Measurements from ENCODE around the gene MYO18B. TPM values are rescaled to one million over a fixed set of nuclear protein-coding genes. Genes with fewer than 3 reads are reported as not detected.
"Not testable (repeated sequence)": the region's sequence is repeated elsewhere in the genome, so short reads cannot be mapped to it uniquely, and the experiment has no call there.

The MYO18B gene
- polyA plus RNA-seq (ENCODE audit: insufficient read length in 3 of 3): under 1 TPM; 0.06 to 0.25 (median 0.19) TPM

- no peak for DNase-seq (ENCODE audit: low read depth in 3 of 3, low spot score in 2 of 3)
Observed at GRCh38 chr22:25741692-25742626, at the start of gene MYO18B. Gene MYO18B, plus strand, starts transcription at chr22:25742188. Its CDS starts 18,905 bp downstream, at chr22:25761093.

GRCh38 chr22:25692397-25693267 lies 49.4 kb upstream of the MYO18B start:
- no peak for DNase-seq (ENCODE audit: low read depth in 3 of 3, low spot score in 2 of 3)

GRCh38 chr22:25693268-25693565 lies 48.8 kb upstream of the MYO18B start:
- DNase-seq (ENCODE audit: low read depth in 3 of 3, low spot score in 2 of 3): no peak

- no peak for DNase-seq (ENCODE audit: low read depth in 3 of 3, low spot score in 2 of 3)
Observed at GRCh38 chr22:25694196-25694907, 47.6 kb upstream of the MYO18B start.

- DNase-seq (ENCODE audit: low read depth in 3 of 3, low spot score in 2 of 3): no peak
Observed at GRCh38 chr22:25695146-25695545, 46.8 kb upstream of the MYO18B start.

GRCh38 chr22:25696763-25697162 lies 45.2 kb upstream of the MYO18B start:
- DNase-seq (ENCODE audit: low read depth in 3 of 3, low spot score in 2 of 3): peak in 1 of 3 donors; percentile 25

- DNase-seq (ENCODE audit: low read depth in 3 of 3, low spot score in 2 of 3): peak in 1 of 3 donors; percentile 43
Observed at GRCh38 chr22:25697181-25697664, 44.8 kb upstream of the MYO18B start.

GRCh38 chr22:25697978-25698377 lies 44.0 kb upstream of the MYO18B start:
- no peak for DNase-seq (ENCODE audit: low read depth in 3 of 3, low spot score in 2 of 3)

- DNase-seq (ENCODE audit: low read depth in 3 of 3, low spot score in 2 of 3): no peak
Observed at GRCh38 chr22:25698461-25698860, 43.5 kb upstream of the MYO18B start.

- no peak for DNase-seq (ENCODE audit: low read depth in 3 of 3, low spot score in 2 of 3)
Observed at GRCh38 chr22:25698978-25699377, 43.0 kb upstream of the MYO18B start.

- no peak for DNase-seq (ENCODE audit: low read depth in 3 of 3, low spot score in 2 of 3)
Observed at GRCh38 chr22:25701056-25701780, 40.8 kb upstream of the MYO18B start.

GRCh38 chr22:25702040-25702439 lies 39.9 kb upstream of the MYO18B start:
- no peak for DNase-seq (ENCODE audit: low read depth in 3 of 3, low spot score in 2 of 3)

GRCh38 chr22:25702571-25703167 lies 39.3 kb upstream of the MYO18B start:
- DNase-seq (ENCODE audit: low read depth in 3 of 3, low spot score in 2 of 3): no peak

- DNase-seq (ENCODE audit: low read depth in 3 of 3, low spot score in 2 of 3): no peak
Observed at GRCh38 chr22:25704701-25705100, 37.3 kb upstream of the MYO18B start.

GRCh38 chr22:25706197-25706596 lies 35.8 kb upstream of the MYO18B start:
- no peak for DNase-seq (ENCODE audit: low read depth in 3 of 3, low spot score in 2 of 3)

GRCh38 chr22:25708430-25708829 lies 33.6 kb upstream of the MYO18B start:
- not testable (repeated sequence) for DNase-seq (ENCODE audit: low read depth in 3 of 3, low spot score in 2 of 3)

- no peak for DNase-seq (ENCODE audit: low read depth in 3 of 3, low spot score in 2 of 3)
Observed at GRCh38 chr22:25709758-25710157, 32.2 kb upstream of the MYO18B start.

- DNase-seq (ENCODE audit: low read depth in 3 of 3, low spot score in 2 of 3): no peak
Observed at GRCh38 chr22:25710501-25710900, 31.5 kb upstream of the MYO18B start.

- DNase-seq (ENCODE audit: low read depth in 3 of 3, low spot score in 2 of 3): no peak
Observed at GRCh38 chr22:25711491-25711890, 30.5 kb upstream of the MYO18B start.

All from right renal cortex interstitium (tissue), 3 donors.